ENCODE measurements around the gene TUB.

- no peak for TF ChIP-seq ZNF560 (tag by site-specific recombination; IDR thresholded peaks at IDR 0.05; ENCODE audit: borderline replicate concordance)
- TF ChIP-seq, protein P1, sequence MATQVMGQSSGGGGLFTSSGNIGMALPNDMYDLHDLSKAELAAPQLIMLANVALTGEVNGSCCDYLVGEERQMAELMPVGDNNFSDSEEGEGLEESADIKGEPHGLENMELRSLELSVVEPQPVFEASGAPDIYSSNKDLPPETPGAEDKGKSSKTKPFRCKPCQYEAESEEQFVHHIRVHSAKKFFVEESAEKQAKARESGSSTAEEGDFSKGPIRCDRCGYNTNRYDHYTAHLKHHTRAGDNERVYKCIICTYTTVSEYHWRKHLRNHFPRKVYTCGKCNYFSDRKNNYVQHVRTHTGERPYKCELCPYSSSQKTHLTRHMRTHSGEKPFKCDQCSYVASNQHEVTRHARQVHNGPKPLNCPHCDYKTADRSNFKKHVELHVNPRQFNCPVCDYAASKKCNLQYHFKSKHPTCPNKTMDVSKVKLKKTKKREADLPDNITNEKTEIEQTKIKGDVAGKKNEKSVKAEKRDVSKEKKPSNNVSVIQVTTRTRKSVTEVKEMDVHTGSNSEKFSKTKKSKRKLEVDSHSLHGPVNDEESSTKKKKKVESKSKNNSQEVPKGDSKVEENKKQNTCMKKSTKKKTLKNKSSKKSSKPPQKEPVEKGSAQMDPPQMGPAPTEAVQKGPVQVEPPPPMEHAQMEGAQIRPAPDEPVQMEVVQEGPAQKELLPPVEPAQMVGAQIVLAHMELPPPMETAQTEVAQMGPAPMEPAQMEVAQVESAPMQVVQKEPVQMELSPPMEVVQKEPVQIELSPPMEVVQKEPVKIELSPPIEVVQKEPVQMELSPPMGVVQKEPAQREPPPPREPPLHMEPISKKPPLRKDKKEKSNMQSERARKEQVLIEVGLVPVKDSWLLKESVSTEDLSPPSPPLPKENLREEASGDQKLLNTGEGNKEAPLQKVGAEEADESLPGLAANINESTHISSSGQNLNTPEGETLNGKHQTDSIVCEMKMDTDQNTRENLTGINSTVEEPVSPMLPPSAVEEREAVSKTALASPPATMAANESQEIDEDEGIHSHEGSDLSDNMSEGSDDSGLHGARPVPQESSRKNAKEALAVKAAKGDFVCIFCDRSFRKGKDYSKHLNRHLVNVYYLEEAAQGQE (tag by site-specific recombination; IDR thresholded peaks at IDR 0.05) = no peak
Observed at GRCh38 chr11:8058216-8058615, 22.8 kb upstream of the TUB start.
